Tibial nerve (tissue), 4 donors: ENCODE measurements around the gene IL17A. TPM values are rescaled to one million over a fixed set of nuclear protein-coding genes. Genes with fewer than 3 reads are reported as not detected.
"Not testable (repeated sequence)": the region's sequence is repeated elsewhere in the genome, so short reads cannot be mapped to it uniquely, and the experiment has no call there.

Experiments
- DNase-seq, 2 donors: peaks; one replicate each; pipeline ENCODE4 v3.0.0-alpha.2; 2019; ENCODE audit warnings: low spot score in 2 of 2
- H3K27ac ChIP-seq, 4 donors: fragments of 200-600 bp; sonication (generic) in 3 of 4; one replicate each; pipeline ENCODE4 v1.5.1; 2017 to 2019; ENCODE audit warnings: mild to moderate bottlenecking in 1 of 4
- H3K27me3 ChIP-seq, 2 donors: fragments of 200-600 bp; sonication (generic) in 1 of 2; one replicate each; pipeline versions ENCODE4 v1.5.1 to v1.6.0; 2017 to 2019
- H3K36me3 ChIP-seq, 3 donors: fragments of 200-600 bp; sonication (generic); one replicate each; pipeline ENCODE4 v1.5.1; 2018 to 2019
- H3K4me1 ChIP-seq, 4 donors: fragments of 200-600 bp; sonication (generic) in 3 of 4; one replicate each; pipeline ENCODE4 v1.5.1; 2017 to 2019
- H3K4me3 ChIP-seq, 4 donors: fragments of 200-600 bp; sonication (generic) in 3 of 4; one replicate each; pipeline ENCODE4 v1.5.1; 2017 to 2019; ENCODE audit warnings: mild to moderate bottlenecking in 1 of 4, moderate library complexity in 1 of 4
- H3K9me3 ChIP-seq, 4 donors: fragments of 200-600 bp; sonication (generic) in 3 of 4; one replicate each; pipeline ENCODE4 v1.5.1; 2017 to 2019
- CTCF ChIP-seq, 5 experiments: fragments of 200-600 bp in 3 of 5; fragments of 450-650 bp in 2 of 5; sonication (generic) in 3 of 5; IDR thresholded peaks; one replicate each; pipeline ENCODE4 v1.5.1; 2016 to 2019; ENCODE audit warnings: antibody characterized with exemption in 5 of 5, mild to moderate bottlenecking in 3 of 5, moderate library complexity in 2 of 5
- EP300 ChIP-seq, 2 donors: sonication (generic); formaldehyde crosslinking; IDR thresholded peaks; one replicate each; pipeline ENCODE4 v1.6.1; 2017; ENCODE audit warnings: antibody characterized with exemption in 2 of 2, mild to moderate bottlenecking in 1 of 2
- POLR2A ChIP-seq, 2 donors: fragments of 450-650 bp; IDR thresholded peaks; one replicate each; pipeline ENCODE4 v1.6.1; 2017; ENCODE audit warnings: antibody characterized with exemption in 2 of 2, mild to moderate bottlenecking in 2 of 2, moderate library complexity in 2 of 2
- WGBS, 2 donors: methylation state at CpG; one replicate each; pipeline ENCODE4 v1.1.5; 2018; 5-methylcytosine and 5-hydroxymethylcytosine counted together
- total RNA-seq, 4 donors: library from RNA; depleted of rRNA; stranded (reverse); fragments of >200 nt; gene quantifications; one replicate each; pipeline ENCODE4 v1.1.0, GENCODE V29; 2016

IL17A gene
- total RNA-seq, 4 donors from 2014 or later: not detected

- Histone ChIP-seq H3K27ac (no peak overlapping the region), H3K9me3 (peaks cover 0 to 6% (median 0%) of the 10 kb centered on the region in 4 donors), H3K4me1 (no peaks in the 10 kb centered on the region), H3K4me3 (no peak overlapping the region), H3K27me3 (no peaks in the 10 kb centered on the region), H3K36me3 (no peaks in the 10 kb centered on the region)
- TF ChIP-seq POLR2A (IDR thresholded peaks at IDR 0.05) (no peak), CTCF (IDR thresholded peaks at IDR 0.05) (no peak), EP300 (IDR thresholded peaks at IDR 0.05) (no peak)
- 87 to 94% methylated on average over 1 of the region's 1 CpG for WGBS, 2 donors
- no peak for DNase-seq
Observed at GRCh38 chr6:52167267-52167666, 18.9 kb upstream of the IL17A start.

GRCh38 chr6:52168351-52168750 is 17.8 kb upstream of the IL17A start:
- not testable (repeated sequence) for H3K4me3 ChIP-seq, DNase-seq, H3K27ac ChIP-seq, H3K27me3 ChIP-seq, H3K4me1 ChIP-seq, H3K9me3 ChIP-seq, H3K36me3 ChIP-seq
- 31 to 33% methylated on average over 3 of the region's 3 CpGs for WGBS, 2 donors

GRCh38 chr6:52174118-52174517 is 12.1 kb upstream of the IL17A start:
- WGBS, 2 donors: 86 to 90% methylated on average over 3 of the region's 3 CpGs
- Histone ChIP-seq H3K27ac (no peak overlapping the region), H3K27me3 (peaks cover 0 to 2% of the 10 kb centered on the region in 2 donors), H3K4me3 (no peak overlapping the region), H3K4me1 (no peaks in the 10 kb centered on the region), H3K9me3 (peaks cover 0 to 6% (median 0%) of the 10 kb centered on the region in 4 donors), H3K36me3 (no peaks in the 10 kb centered on the region)
- TF ChIP-seq POLR2A (IDR thresholded peaks at IDR 0.05): no peak
- TF ChIP-seq EP300 (IDR thresholded peaks at IDR 0.05): no peak
- no peak for TF ChIP-seq CTCF (IDR thresholded peaks at IDR 0.05)
- no peak for DNase-seq

GRCh38 chr6:52176550-52176949 is 9.6 kb upstream of the IL17A start:
- no peaks in the 10 kb centered on the region for H3K4me1 ChIP-seq
- H3K27me3 ChIP-seq: peaks cover 0 to 4% of the 10 kb centered on the region in 2 donors
- H3K36me3 ChIP-seq: no peaks in the 10 kb centered on the region
- H3K9me3 ChIP-seq: no peaks in the 10 kb centered on the region
- no peak for TF ChIP-seq POLR2A (IDR thresholded peaks at IDR 0.05)
- no peak for TF ChIP-seq CTCF (IDR thresholded peaks at IDR 0.05)
- TF ChIP-seq EP300 (IDR thresholded peaks at IDR 0.05): no peak
- H3K27ac ChIP-seq: no peak overlapping the region
- no peak for DNase-seq
- WGBS, 2 donors: 69 to 72% methylated on average over 1 of the region's 1 CpG
- no peak overlapping the region for H3K4me3 ChIP-seq

- TF ChIP-seq POLR2A (IDR thresholded peaks at IDR 0.05) (no peak), CTCF (IDR thresholded peaks at IDR 0.05) (no peak), EP300 (IDR thresholded peaks at IDR 0.05) (no peak)
- DNase-seq: no peak
- Histone ChIP-seq H3K27ac (no peak overlapping the region), H3K27me3 (peaks cover 0 to 4% of the 10 kb centered on the region in 2 donors), H3K9me3 (no peaks in the 10 kb centered on the region), H3K4me3 (no peak overlapping the region), H3K36me3 (no peaks in the 10 kb centered on the region), H3K4me1 (no peaks in the 10 kb centered on the region)
Observed at GRCh38 chr6:52177961-52178360, 8.2 kb upstream of the IL17A start.
